Vagina (tissue), 2 donors: ENCODE results near the gene GCH1. TPM values are rescaled to one million over a fixed set of nuclear protein-coding genes. Genes with fewer than 3 reads are reported as not detected.

Experiments used
- DNase-seq, 2 donors: peaks; one replicate each; pipeline ENCODE4 v3.0.0-alpha.2; 2017; ENCODE audit errors: extremely low spot score in 2 of 2
- H3K27ac ChIP-seq: fragments of 200-600 bp; sonication (generic); one replicate; pipeline ENCODE4 v1.5.1; 2019
- H3K27me3 ChIP-seq: fragments of 200-600 bp; sonication (generic); one replicate; pipeline ENCODE4 v1.5.1; 2019
- H3K36me3 ChIP-seq, 2 donors: fragments of 200-600 bp; sonication (generic); one replicate each; pipeline ENCODE4 v1.5.1; 2017 to 2019
- H3K4me1 ChIP-seq: fragments of 200-600 bp; sonication (generic); one replicate; pipeline ENCODE4 v1.5.1; 2019
- H3K4me3 ChIP-seq, 2 donors: fragments of 200-600 bp; sonication (generic); 1 replicate in 1 of 2; 2 replicates in 1 of 2; pipeline ENCODE4 v1.5.1; 2016 to 2019
- H3K9me3 ChIP-seq: fragments of 200-600 bp; sonication (generic); one replicate; pipeline ENCODE4 v1.5.1; 2019
- POLR2A ChIP-seq, 2 donors: fragments of 450-650 bp; IDR thresholded peaks; one replicate each; pipeline ENCODE4 v1.6.1; 2017; ENCODE audit warnings: antibody characterized with exemption in 2 of 2, mild to moderate bottlenecking in 2 of 2, moderate library complexity in 2 of 2
- POLR2AphosphoS5 ChIP-seq, 2 donors: sonication (generic); formaldehyde crosslinking; IDR thresholded peaks; one replicate each; pipeline ENCODE4 v1.9.0; 2017; ENCODE audit warnings: antibody characterized with exemption in 2 of 2, mild to moderate bottlenecking in 2 of 2, low read depth in 1 of 2; ENCODE audit not compliant: insufficient read depth in 1 of 2
- intact Hi-C: fragments of 100-400 bp; cut with DNase I; formaldehyde crosslinking; loops from one replicate; pipeline ENCODE4 v1.15.1; 2023
- microRNA-seq: library from miRNA; unstranded; fragments of <30 nt; microRNA quantifications from one replicate; pipeline ENCODE4, GENCODE V29; 2017; ENCODE audit warnings: borderline number of aligned reads, borderline replicate concordance
- small RNA-seq: library from RNA; depleted of rRNA; stranded (forward); fragments of <200 nt; gene quantifications from one replicate; pipeline ENCODE3, GENCODE V24; 2016
- total RNA-seq: library from RNA; depleted of rRNA; stranded (reverse); fragments of >200 nt; gene quantifications from one replicate; pipeline ENCODE4 v1.2.3, GENCODE V29; 2016
- TF ChIP-seq, protein P1 (sequence below), 3 experiments: fragments of 450-650 bp in 2 of 3; fragments of 200-600 bp in 1 of 3; sonication (generic) in 1 of 3; IDR thresholded peaks; one replicate each; pipeline ENCODE4 v1.5.1; 2017 to 2019; ENCODE audit warnings: antibody characterized with exemption in 3 of 3, mild to moderate bottlenecking in 2 of 3, moderate library complexity in 2 of 3

The GCH1 gene
- total RNA-seq, 1 donor from 2014 or later, result 22.1 TPM

DNA sequence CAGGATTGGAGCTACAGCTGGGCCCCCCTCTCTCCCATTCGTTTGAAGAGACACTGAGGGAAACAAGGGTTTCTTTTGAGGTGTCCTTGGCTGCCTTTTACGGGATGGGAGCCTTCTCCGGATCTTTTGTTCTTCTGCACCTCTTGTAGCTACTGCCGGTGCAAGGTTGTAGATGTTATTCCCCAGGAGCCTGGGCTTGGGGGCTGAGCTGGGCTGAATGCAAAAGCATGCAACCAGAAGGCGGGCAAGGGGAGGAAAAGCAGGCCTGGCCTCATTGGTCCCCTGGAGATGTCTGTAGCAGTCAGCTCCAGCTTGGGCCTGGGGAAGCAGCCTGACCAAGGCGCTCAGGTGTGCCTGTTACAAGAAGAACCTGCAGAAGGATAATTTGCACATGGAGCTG, 110.3 kb downstream of the GCH1 start:
- Histone ChIP-seq H3K9me3 (no peaks in the 10 kb centered on the region), H3K36me3 (peaks cover 0 to 21% of the 10 kb centered on the region in 2 donors), H3K27me3 (no peaks in the 10 kb centered on the region), H3K4me3 (no peak overlapping the region), H3K4me1 (no peaks in the 10 kb centered on the region), H3K27ac (no peak overlapping the region)
- no peak for DNase-seq
- TF ChIP-seq, protein P1, sequence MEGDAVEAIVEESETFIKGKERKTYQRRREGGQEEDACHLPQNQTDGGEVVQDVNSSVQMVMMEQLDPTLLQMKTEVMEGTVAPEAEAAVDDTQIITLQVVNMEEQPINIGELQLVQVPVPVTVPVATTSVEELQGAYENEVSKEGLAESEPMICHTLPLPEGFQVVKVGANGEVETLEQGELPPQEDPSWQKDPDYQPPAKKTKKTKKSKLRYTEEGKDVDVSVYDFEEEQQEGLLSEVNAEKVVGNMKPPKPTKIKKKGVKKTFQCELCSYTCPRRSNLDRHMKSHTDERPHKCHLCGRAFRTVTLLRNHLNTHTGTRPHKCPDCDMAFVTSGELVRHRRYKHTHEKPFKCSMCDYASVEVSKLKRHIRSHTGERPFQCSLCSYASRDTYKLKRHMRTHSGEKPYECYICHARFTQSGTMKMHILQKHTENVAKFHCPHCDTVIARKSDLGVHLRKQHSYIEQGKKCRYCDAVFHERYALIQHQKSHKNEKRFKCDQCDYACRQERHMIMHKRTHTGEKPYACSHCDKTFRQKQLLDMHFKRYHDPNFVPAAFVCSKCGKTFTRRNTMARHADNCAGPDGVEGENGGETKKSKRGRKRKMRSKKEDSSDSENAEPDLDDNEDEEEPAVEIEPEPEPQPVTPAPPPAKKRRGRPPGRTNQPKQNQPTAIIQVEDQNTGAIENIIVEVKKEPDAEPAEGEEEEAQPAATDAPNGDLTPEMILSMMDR (IDR thresholded peaks at IDR 0.05), result no peak
- TF ChIP-seq POLR2A (IDR thresholded peaks at IDR 0.05) (no peak), POLR2AphosphoS5 (IDR thresholded peaks at IDR 0.05; ENCODE audit: insufficient read depth in 1 of 2, low read depth in 1 of 2) (no peak)
- intact Hi-C loops, result no loop called here

Small RNA genes lying within 50 kb of the gene (microRNA-seq; reads per million reads assigned to microRNA genes)
- gene MIR4308, result not detected

Small RNA genes lying within 50 kb of the gene (small RNA-seq; reads per million reads assigned to genes)
- gene MIR4308 (not detected), gene RNU6ATAC9P (not detected)

Other genes with a start within 250 kb of the GCH1 start
- 3.2 TPM for gene WDHD1, start 124.3 kb upstream of the GCH1 start, total RNA-seq
- 10.6 TPM for gene SOCS4, start 124.4 kb upstream of the GCH1 start, total RNA-seq
- gene MAPK1IP1L, start 148.8 kb upstream of the GCH1 start, total RNA-seq, result 39.3 TPM
- gene LGALS3, start 226.4 kb upstream of the GCH1 start, total RNA-seq, result 417 TPM